GM12878 (cell line): ENCODE measurements around the gene ATG10. TPM values are rescaled to one million over a fixed set of nuclear protein-coding genes. Genes with fewer than 3 reads are reported as not detected.

Source experiments
- CBFB ChIP-seq: IDR thresholded peaks from 2 replicates; pipeline ENCODE4 v1.6.1; 2016; ENCODE audit warnings: antibody characterized with exemption, low read depth
- CUX1 ChIP-seq: IDR thresholded peaks from 2 replicates; pipeline ENCODE4 v1.6.1; 2012; ENCODE audit warnings: improper control_type of control experiment, low read depth, low read length; ENCODE audit not compliant: insufficient replicate concordance
- JUNB ChIP-seq: IDR thresholded peaks from 2 replicates; pipeline ENCODE4 v1.6.1; 2016; ENCODE audit warnings: antibody characterized with exemption, mild to moderate bottlenecking
- MAX ChIP-seq: IDR thresholded peaks from 2 replicates; pipeline ENCODE4 v1.6.1; 2012; ENCODE audit warnings: low read depth, low read length, improper control_type of control experiment
- RAD51 ChIP-seq: fragments of 450-650 bp; IDR thresholded peaks from 2 replicates; pipeline ENCODE4 v1.6.1; 2016; ENCODE audit warnings: moderate library complexity, mild to moderate bottlenecking, inconsistent platforms
- USF2 ChIP-seq: IDR thresholded peaks from 2 replicates; pipeline ENCODE4 v1.6.1; 2011; ENCODE audit warnings: low read depth, low read length, improper control_type of control experiment, borderline replicate concordance
- ZNF687 ChIP-seq: fragments of 450-650 bp; IDR thresholded peaks from 2 replicates; pipeline ENCODE4 v1.6.1; 2017; ENCODE audit warnings: mild to moderate bottlenecking, moderate library complexity
- polyA plus RNA-seq, 11 experiments: library from polyadenylated mRNA; depleted of rRNA in 4 of 11; unstranded in 6 of 11; stranded (reverse) in 5 of 11; fragments of >200 nt; fragmentation: Nextera tagmentation in 4 of 11; fragmentation: Illumina TruSeq in 1 of 11; extraction: Ambion mirVana in 4 of 11; extraction: Trizol in 1 of 11; gene quantifications; 1 replicate in 1 of 11; 2 replicates in 10 of 11; pipeline versions ENCODE4 v1.2.1 to v1.2.3, GENCODE V29; 2011 to 2016; ENCODE audit warnings: inconsistent platforms in 2 of 11, missing spikeins in 2 of 11, low read depth in 1 of 11
- total RNA-seq, 4 experiments: library from RNA; depleted of rRNA in 3 of 4; stranded (reverse); fragments of >200 nt in 3 of 4; fragmentation: Illumina TruSeq in 1 of 4; extraction: Trizol in 1 of 4; gene quantifications; 2 replicates each; pipeline versions ENCODE4 v1.2.1 to v1.2.3, GENCODE V29; 2013 to 2021
- TF ChIP-seq, protein P1 (sequence below): fragments of 450-650 bp; IDR thresholded peaks from 2 replicates; pipeline ENCODE4 v1.6.1; 2017; ENCODE audit warnings: mild to moderate bottlenecking, low read depth, inconsistent platforms; ENCODE audit not compliant: poor library complexity, severe bottlenecking

Gene ATG10
- total and polyA plus RNA-seq, 10 of the 15 experiments (the other 5 are each of a cell fraction or from before 2014, with no cell fraction given): 3.8 to 14.4 (median 6.5) TPM

GRCh38 chr5:82096249-82096648, 124.4 kb downstream of the ATG10 start (continued):
- TF ChIP-seq CUX1 (no peak), RAD51 (no peak), CBFB (no peak), JUNB (no peak), MAX (no peak), ZNF687 (no peak), USF2 (no peak)
- TF ChIP-seq, protein P1, sequence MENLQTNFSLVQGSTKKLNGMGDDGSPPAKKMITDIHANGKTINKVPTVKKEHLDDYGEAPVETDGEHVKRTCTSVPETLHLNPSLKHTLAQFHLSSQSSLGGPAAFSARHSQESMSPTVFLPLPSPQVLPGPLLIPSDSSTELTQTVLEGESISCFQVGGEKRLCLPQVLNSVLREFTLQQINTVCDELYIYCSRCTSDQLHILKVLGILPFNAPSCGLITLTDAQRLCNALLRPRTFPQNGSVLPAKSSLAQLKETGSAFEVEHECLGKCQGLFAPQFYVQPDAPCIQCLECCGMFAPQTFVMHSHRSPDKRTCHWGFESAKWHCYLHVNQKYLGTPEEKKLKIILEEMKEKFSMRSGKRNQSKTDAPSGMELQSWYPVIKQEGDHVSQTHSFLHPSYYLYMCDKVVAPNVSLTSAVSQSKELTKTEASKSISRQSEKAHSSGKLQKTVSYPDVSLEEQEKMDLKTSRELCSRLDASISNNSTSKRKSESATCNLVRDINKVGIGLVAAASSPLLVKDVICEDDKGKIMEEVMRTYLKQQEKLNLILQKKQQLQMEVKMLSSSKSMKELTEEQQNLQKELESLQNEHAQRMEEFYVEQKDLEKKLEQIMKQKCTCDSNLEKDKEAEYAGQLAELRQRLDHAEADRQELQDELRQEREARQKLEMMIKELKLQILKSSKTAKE: no peak
